HG02610 (cell line): ENCODE measurements around the gene PNPLA2.
A peak's percentile ranks its signal among the peaks of the same experiment; 100 is the strongest.

ENCODE experiments used
- ATAC-seq: cut with Tn5 transposase; IDR thresholded peaks from one replicate; pipeline ENCODE4 v1.9.1; 2021; ENCODE audit warnings: mild to moderate bottlenecking, moderate library complexity; ENCODE audit not compliant: unreplicated experiment

PNPLA2 gene

DNA sequence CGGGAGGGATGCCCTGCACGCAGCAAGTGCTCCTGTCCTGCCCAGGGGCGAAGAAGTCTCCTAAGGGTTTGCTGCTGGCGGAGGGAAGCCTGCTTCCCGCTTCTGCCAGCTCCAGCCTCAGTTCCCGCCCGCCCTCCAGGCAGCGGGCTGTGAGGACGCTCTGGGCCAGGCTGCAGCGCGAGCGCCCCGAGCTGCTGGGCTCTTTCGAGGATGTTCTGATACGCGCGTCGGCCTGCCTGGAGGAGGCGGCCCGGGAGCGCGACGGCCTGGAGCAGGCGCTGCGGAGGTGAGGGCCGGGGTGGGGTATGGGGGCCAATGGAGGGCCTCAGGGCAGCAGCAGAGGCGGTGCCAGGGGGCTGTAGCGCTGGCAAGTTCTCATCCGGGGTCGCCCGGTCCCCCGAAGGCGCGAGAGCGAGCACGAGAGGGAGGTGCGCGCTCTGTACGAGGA, 11.2 kb downstream of the PNPLA2 start:
- ATAC-seq: no peak

DNA sequence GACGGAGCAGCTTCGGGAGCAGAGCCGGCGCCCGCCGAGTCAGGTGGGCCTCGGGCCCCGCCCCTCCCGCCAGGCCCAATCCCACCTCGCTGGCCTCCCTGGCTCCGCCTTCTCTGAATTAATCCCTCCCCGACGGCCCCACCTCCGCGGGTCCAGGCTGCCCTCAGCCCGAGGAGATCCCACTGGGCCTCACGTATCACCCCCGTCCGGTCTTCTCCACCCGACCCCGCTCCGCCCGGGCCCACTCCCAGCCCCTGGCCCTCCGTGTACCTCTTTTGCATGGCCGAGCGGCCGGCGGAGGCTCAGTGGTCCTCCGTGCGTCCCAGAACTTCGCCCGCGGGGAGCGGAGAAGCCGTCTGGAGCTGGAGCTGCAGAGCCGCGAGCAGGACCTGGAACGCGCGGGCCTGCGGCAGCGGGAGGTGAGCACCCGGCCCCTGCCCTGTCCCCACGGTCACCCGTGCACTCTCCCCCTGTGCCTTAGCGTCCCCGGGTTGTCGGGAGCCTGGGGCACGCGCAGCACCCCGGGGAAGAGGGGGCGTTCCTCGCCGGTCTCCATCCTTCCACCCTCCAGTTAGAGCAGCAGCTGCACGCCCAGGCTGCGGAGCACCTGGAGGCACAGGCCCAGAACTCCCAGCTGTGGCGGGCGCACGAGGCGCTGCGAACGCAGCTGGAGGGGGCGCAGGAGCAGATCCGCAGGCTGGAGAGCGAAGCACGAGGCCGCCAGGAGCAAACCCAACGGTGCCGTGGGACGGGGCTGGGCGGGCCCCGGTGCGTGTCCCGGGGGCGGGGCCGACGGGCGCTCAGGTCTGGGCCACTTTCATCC, 11.8 kb downstream of the PNPLA2 start:
- ATAC-seq: peak; percentile 30

DNA sequence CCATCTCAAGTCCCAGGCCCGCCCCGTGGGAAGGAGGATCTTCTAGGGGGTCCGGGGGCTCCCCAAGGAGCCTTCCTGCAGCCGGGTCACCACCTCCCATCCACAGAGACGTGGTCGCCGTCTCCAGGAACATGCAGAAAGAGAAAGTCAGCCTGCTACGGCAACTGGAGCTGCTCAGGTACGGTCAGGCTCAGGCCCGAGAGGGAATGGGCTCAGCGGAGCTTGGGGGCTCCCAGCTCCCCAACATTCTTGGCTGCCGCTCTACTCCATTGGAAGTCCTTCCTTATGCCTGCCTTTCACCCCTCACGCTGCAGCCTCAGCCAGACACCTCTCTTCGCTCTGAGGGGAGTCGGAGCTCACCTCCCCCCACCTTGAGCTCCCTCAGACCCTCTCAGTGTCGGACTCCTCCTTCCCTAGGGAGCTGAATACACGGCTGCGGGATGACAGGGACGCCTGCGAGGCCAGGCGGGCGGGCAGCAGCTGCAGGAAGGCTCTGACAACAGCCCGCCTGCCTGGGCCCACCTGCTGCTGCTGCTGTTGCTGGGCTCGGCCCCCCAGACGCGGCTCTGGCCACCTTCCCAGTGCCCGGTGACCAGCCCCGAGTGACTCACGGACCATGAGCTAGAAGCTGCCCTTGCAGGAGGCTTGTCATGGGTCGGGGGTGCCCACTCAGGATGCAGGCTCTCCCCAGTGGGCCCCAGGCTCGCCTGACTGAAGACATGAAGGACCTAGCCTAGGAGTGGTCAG, 12.6 kb downstream of the PNPLA2 start:
- no peak for ATAC-seq

DNA sequence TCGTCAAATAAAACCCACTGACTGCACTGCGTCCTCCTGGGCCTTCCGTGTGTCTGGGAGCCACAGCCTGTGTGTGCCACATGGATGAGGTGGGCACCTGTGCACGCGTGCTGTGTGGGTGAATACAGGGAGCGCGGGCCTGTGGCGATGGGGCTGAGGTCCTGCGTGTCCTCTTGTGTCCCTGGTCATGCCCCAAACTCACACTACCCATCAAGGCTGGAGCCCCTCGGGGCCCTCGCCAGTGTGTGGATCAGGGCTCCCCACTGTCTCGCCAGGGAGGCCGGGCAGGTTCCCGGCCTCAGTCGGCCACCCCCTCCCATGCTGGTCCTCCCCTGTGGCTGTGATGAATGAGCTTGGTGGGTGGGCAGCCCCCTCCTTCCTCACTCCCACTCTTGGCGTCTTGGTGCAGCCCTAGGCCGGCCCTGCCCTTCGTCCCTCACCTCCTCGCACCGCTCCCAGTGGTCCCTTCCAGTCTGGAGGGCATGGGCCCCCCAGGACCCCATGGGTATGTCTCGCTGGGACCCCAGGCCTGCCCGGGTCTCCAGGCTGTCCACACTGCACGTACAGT, 13.3 kb downstream of the PNPLA2 start:
- no peak for ATAC-seq

DNA sequence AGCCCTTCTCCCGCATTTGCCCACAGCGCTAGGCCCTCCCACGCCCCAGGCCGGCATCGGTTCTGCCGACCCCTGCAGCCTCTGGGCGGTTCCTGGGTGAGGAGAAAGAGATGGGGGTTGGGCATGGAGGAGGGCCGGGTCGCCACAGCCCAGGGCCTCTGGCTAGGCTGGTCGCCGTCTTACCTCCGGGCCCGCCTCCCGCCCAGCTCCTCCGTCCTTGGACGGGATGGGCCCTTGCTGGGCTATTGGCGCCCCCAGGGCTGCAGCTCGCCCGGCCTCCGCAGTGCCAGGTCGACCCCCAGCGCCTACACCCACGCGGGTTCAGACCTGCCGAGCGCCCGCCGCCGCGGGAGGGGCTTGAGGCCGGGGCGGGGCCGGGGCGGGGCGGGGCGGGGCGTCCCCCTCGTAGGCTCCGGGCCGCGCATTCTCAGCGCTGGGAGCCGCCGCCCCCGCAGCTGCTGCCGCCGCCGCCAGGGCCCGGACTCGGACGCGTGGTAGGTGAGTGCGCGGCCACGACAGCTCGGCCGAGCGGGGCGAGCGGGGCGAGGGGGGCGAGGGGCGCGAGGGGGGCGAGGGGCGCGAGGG, 13.9 kb downstream of the PNPLA2 start, which contains the start of gene CD151:
Gene CD151, plus strand, starts transcription at position 424 of the 585 bp plus-strand sequence. CDS start 3,118 bp downstream, outside the sequence.
- no peak for ATAC-seq

DNA sequence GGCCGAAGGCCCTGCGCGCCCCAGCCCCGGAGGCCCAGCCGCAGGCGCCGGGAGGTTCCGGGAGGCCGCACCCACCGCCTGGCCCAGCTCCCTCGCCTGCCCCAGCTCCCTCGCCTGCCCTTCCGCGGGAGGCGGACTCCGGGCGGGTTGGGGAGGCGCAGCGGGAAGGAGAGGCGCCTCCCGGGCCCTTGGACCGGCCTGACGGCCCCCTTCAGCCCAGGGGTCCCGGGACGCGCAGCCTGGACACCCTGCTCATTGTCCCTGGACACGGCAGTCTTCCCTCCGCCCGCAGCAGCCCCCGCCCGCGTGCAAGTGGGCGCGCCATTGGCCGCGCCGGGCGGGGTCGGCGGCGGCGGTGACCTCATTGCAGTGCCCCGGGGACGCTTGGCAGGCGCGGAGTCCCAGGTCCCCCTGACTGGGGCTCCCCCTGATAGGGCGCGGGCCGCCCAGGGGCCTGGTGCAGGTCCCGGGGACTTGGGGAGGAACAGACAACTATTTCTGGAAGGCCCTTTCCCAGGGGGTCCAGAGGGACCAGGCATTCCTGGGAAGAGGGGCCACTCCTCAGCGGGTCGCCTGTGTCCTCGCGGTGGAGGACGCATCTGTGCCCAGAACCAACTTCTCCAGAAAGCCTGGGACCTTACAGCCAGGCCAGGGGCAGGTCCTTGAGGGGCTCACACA, 14.5 kb downstream of the PNPLA2 start:
- ATAC-seq: no peak

DNA sequence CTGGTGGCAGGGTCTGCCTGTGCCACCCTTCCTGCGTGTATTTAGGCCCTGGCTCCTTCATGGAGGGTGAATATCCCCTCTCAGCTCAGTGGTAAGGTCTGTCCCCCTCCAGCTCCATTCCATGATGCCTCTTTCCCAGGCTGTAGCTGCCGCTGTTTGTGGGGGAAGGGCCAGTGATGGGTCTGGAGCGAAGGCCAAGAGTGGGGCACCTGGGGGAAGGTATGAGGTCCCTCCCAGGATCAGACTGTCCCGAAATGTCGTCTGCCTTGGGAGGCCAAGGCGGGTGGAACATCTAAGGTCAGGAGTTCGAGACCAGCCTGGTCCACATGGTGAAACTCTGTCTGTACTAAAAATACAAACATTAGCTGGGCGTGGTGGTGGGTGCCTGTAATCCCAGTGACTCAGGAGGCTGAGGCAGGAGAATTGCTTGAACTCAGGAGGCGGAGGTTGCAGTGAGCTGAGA, 15.2 kb downstream of the PNPLA2 start:
- no peak for ATAC-seq

DNA sequence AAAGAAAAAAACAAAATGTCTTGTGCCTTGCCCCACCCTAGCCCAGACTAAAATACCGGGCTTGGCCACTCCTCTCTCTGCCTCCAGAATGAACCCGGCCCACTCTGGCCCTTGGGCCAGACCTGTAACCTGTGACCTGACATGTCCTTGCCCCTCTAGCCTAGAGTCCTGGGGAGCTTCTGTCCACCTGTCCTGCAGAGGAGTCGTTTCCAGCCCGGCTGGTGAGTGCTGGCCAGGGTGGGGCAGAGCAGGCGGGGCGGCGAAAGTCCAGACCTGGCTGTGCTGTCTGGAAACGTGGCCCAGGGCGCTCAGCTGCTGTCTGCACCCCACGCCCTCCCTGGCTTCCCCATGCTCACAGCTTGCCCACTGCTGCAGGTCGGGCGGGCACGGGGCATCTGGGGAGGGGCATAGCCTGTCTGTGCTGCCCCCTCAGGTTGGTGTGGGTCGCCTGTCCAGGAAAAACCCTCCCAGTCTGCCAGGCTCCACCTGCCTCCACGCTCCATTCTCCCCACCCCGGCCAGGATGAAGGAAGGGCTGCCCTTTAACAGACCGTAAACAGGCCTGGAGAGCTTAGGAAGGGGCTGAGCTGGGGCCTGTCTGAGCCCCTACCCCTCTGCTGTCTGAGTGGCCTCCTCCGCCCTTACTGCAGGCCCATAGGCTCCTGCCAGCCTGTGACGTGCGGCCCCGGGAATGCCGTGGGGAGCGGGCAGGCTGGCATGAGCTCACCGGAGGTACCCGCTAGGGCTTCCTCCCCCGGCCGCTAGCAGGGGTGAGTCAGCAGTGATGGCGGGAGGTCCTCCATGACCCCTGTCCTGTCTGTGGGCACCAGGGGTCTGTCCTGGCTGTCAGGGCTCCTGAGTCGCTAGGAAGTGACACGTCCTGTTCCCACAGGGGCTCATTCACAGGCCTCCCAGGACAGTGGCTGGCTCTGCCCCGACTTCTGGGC, 15.9 kb downstream of the PNPLA2 start:
- ATAC-seq: no peak

DNA sequence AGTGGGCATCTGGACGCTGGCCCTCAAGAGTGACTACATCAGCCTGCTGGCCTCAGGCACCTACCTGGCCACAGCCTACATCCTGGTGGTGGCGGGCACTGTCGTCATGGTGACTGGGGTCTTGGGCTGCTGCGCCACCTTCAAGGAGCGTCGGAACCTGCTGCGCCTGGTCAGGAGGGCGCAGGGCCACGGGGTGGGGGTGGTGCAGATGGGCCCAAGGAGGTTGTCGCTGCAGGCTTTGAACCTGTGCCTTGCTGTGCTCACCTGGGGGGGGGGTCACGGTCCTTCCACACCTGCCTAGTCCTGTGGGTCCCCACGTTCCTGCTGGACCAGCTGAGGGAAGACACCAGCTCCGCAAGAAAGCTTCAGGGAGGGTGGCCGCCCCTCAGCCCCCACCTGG, 17.6 kb downstream of the PNPLA2 start:
- no peak for ATAC-seq

DNA sequence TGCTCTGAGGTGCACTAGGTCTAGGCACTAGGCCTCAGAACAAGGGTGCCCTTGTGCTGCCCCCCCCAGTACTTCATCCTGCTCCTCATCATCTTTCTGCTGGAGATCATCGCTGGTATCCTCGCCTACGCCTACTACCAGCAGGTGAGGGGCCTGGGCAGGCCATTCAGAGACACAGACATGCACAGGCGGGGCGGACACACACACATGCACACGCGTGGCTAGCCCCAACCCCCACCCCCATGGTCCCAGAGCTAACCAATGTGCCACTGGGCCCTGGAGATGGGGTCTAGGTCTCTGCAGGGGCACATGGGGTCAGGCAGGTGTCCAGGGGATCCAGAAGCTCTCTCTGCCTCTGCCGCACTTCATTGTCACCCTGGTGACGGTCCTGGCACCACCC, 18.0 kb downstream of the PNPLA2 start:
- no peak for ATAC-seq

DNA sequence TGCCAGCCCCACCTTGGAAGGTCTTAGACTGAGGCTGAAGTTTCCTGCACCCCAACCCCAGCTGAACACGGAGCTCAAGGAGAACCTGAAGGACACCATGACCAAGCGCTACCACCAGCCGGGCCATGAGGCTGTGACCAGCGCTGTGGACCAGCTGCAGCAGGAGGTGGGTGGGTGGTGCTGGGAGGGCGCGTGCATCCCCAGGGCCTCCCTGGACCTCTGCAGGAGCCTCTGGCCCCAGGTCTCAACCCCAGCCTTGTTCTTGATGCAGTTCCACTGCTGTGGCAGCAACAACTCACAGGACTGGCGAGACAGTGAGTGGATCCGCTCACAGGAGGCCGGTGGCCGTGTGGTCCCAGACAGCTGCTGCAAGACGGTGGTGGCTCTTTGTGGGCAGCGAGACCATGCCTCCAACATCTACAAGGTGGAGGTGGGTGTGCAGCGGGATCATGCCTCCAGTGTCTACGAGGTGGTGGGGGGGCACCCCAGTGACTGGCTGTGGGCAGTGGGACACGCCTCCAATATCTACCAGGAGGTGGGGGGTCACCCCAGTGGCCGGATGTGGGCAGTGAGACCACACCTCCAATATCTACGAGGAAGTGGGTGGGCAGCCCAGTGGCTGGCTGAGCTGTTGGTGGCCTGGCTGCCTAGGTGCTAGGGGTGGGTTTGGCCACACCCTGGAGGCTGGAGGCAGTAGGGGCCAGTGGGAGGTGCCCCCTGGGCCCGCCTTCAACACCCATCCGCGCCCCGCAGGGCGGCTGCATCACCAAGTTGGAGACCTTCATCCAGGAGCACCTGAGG, 18.7 kb downstream of the PNPLA2 start:
- ATAC-seq: no peak

DNA sequence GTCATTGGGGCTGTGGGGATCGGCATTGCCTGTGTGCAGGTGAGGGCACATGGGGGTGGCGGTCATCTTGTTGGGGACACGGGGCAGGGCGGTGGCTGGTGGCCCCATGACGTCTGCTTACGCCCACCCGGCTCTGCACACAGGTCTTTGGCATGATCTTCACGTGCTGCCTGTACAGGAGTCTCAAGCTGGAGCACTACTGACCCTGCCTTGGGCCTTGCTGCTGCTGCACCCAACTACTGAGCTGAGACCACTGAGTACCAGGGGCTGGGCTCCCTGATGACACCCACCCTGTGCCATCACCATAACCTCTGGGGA, 19.2 kb downstream of the PNPLA2 start:
- ATAC-seq: no peak

DNA sequence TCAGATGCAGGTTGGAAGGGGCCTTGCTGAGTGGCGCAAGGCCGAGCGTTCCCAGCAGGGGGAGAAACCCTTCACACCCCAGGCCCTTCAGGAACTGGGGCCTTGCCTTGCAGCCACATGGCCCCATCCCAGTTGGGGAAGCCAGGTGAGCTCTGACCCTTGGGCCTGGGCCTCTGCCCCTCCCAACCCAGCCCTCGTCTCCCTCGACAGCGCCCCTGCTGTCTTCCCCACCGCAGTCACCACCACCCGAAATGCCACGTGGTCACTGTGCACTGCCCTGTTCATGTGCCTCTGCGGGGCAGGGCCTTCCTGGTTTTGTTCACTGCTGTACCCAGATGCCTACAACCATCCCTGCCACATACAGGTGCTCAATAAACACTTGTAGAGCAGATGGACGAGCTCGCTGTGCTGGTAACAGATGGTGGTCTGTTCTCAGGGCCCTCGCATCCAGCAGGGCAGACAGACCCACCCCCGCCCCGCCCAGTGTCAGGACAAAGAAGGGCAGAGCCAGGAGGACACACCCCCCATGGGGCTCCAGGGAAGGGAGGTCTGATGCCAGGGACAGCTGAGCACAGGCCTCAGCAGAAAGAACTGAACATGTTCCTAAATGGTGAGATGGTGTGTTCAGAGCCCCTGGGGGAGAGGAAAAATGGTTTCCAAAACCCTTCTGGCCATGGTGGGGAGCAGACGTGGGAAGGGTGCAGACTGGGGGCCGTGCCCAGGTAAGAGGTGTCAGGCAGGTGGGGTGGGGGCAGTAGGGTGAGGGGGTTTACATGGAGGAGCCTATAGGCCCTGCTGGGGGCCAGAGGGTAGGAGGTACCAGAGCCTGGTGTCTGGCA, 19.9 kb downstream of the PNPLA2 start:
- no peak for ATAC-seq

DNA sequence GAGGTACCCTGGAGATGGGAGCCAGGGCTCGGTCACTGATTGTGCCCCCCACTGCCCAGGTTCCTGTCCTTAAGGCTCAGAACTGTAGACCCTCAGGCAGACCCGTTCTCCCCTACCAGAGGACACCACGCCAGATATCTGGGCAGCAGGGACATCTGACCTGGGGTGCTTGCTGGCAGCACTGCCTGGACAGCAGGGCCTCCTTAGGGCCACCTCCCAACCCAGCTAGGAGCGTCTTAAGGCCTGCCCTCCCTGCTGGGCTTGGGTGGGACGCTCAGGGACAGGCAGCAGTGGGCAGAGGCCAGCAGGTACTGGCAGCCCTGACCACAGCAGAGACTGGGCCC, 20.5 kb downstream of the PNPLA2 start:
- no peak for ATAC-seq

DNA sequence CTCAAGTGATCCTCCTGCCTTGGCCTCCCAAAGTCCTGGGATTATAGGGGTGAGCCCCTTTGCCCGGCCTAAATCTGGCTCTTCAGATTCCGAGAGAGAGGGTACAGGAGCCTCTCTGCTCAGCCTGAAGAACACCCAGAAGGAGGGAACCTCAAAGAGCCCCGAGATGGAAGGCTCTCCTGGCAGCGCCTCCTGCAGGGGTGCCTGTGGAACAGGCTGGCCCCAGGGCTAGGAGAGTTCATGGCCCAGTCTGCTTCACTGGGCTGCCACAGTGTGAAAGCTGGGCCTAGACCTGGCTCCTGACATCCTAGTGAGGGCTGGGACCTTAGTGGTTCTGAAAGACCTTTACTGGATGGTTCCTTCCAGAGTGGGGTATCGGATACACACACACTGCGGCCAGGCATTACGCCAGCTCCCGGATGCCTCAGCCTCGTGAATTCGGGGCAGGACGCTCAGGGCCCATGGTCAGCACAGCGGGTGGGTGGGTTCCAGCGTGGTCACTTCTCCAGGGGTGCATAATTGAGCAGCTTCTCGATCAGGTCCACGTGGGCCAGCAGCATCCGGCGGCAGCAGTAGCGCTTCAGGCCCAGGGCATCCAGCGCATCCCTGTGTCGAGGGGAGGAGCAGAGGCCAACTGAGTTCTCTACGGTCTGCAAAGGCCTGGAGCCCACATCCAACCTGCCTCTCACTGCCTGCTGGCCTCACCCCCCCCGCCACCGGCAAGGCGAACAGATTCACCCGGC, 21.3 kb downstream of the PNPLA2 start:
- ATAC-seq: no peak

DNA sequence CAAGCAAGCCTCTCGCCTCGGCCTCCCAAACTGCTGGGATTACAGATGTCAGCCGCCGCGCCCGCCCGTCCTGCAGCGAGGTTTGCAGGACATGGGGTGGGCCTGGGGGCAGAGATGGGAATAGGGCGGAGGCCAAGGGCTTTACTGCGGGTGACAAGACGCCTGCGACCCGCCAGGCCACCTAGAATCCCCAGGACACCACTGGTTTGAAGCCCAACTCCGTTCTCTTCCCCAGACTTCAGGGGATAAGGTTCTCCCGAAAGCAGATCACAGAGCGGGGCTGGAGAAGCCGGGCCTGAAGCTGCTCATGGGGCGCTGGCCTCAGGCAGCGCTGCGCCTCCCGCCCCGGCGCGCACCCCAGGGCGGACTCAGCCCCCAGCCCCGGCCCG, 23.3 kb downstream of the PNPLA2 start:
- ATAC-seq: peak; percentile 24

DNA sequence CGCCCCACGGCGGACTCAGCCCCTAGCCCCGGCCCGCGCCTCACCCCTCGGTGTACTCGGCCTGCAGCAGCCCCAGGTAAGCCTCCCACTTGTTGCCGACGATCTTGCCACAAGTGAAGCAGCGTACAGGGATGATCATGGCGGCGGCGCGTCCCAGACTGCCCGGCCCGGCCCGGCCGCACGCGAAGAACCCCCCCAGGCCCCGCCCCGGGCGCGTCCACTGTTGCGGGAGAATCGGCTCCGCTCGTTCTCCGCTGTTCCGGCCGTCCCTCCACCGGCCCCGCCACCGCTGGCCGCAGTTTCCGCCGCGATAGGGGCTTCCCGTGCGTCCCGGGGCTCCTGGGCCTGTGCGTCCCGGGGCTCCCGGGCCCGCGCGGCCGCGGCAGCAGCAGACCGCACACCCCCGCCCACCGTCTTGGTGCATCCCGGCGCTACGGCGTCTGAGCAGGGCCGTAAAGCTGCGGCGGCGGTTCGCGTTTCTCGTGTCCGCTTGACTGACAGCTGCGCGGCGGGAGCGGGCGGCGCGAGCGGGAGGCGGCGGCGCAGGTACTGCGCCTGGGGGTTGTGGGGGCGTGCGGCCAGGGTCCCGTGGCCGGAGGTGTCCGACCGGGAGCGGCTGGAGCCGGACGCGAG, 23.8 kb downstream of the PNPLA2 start, which contains the start of the genes POLR2L and TSPAN4:
Gene POLR2L, minus strand, starts transcription at position 160 of the 633 bp plus-strand sequence. Its CDS starts 21 bp downstream, at position 139.
Gene TSPAN4, plus strand, starts transcription at position 483 of the 633 bp plus-strand sequence. CDS start 7,453 bp downstream, outside the sequence.
- ATAC-seq: peak; percentile 58
